Epithelial cell of esophagus (primary cell): ENCODE measurements around the gene CARNS1.
A peak's percentile ranks its signal among the peaks of the same experiment; 100 is the strongest.

Source experiments
- DNase-seq: peaks from one replicate; pipeline ENCODE4 v3.0.0; 2010; ENCODE audit warnings: low read depth
- H3K4me3 ChIP-seq: 2 replicates; pipeline ENCODE4 v1.5.1; 2011; ENCODE audit warnings: mild to moderate bottlenecking, low read length, control low read depth
- CTCF ChIP-seq: IDR thresholded peaks from 2 replicates; pipeline ENCODE4 v1.5.1; 2011; ENCODE audit warnings: low read depth, mild to moderate bottlenecking, low read length, control low read depth, inconsistent platforms; ENCODE audit not compliant: insufficient read depth; ENCODE audit errors: missing control alignments

CARNS1 gene

GRCh38 chr11:67384851-67385366 is 30.6 kb upstream of the CARNS1 start:
- no peak overlapping the region for H3K4me3 ChIP-seq
- DNase-seq = peak; percentile 74
- no peak for TF ChIP-seq CTCF

GRCh38 chr11:67387069-67387468 is 28.4 kb upstream of the CARNS1 start:
- TF ChIP-seq CTCF = no peak
- no peak overlapping the region for H3K4me3 ChIP-seq
- DNase-seq = no peak

- no peak for DNase-seq
- H3K4me3 ChIP-seq = no peak overlapping the region
- no peak for TF ChIP-seq CTCF
Observed at GRCh38 chr11:67387518-67387917, 28.0 kb upstream of the CARNS1 start.

- no peak overlapping the region for H3K4me3 ChIP-seq
- TF ChIP-seq CTCF = peak; percentile 43
- DNase-seq = peak; percentile 36
Observed at GRCh38 chr11:67389477-67389876, 26.0 kb upstream of the CARNS1 start.

GRCh38 chr11:67390947-67391303 is 24.6 kb upstream of the CARNS1 start:
- H3K4me3 ChIP-seq = peak overlapping the region; percentile 94
- DNase-seq = no peak
- no peak for TF ChIP-seq CTCF

- peak within 1 kb of the TSS; percentile 94 for H3K4me3 ChIP-seq
- DNase-seq = peak; percentile 94
- TF ChIP-seq CTCF = no peak
Observed at GRCh38 chr11:67391304-67392182, 23.9 kb upstream of the CARNS1 start, which contains the start of gene RAD9A. TSS of gene RAD9A (plus strand) at chr11:67391986. CDS start at chr11:67392045, 59 bp downstream.

GRCh38 chr11:67392183-67392715 is 23.2 kb upstream of the CARNS1 start:
- no peak for TF ChIP-seq CTCF
- DNase-seq = no peak
- H3K4me3 ChIP-seq = peak overlapping the region; percentile 94
